OCI-LY1 (cell line): ENCODE data around the gene CFAP65.

ENCODE experiments used
- CTCF ChIP-seq: fragments of 200-600 bp; sonication (generic), shearing (Covaris generic); IDR thresholded peaks from 2 replicates; pipeline ENCODE4 v1.5.1; 2017; ENCODE audit warnings: mild to moderate bottlenecking, antibody characterized with exemption, low read length, moderate library complexity, mixed read lengths
- EZH2 ChIP-seq: fragments of 200-600 bp; sonication (generic), shearing (Covaris generic); IDR thresholded peaks from 2 replicates; pipeline ENCODE4 v1.8.0; 2017; ENCODE audit warnings: borderline replicate concordance, mixed run types, mild to moderate bottlenecking, antibody characterized with exemption, low read length, moderate library complexity, mixed read lengths

GRCh38 chr2:219021591-219021990 lies 19.7 kb downstream of the CFAP65 start:
- TF ChIP-seq EZH2: no peak
- TF ChIP-seq CTCF: no peak
